ENCODE results near the gene DCST2. TPM values are rescaled to one million over a fixed set of nuclear protein-coding genes. Genes with fewer than 3 reads are reported as not detected.

DCST2 gene
- polyA plus RNA-seq, 1 donor from 2014 or later: 1.8 TPM

DNA sequence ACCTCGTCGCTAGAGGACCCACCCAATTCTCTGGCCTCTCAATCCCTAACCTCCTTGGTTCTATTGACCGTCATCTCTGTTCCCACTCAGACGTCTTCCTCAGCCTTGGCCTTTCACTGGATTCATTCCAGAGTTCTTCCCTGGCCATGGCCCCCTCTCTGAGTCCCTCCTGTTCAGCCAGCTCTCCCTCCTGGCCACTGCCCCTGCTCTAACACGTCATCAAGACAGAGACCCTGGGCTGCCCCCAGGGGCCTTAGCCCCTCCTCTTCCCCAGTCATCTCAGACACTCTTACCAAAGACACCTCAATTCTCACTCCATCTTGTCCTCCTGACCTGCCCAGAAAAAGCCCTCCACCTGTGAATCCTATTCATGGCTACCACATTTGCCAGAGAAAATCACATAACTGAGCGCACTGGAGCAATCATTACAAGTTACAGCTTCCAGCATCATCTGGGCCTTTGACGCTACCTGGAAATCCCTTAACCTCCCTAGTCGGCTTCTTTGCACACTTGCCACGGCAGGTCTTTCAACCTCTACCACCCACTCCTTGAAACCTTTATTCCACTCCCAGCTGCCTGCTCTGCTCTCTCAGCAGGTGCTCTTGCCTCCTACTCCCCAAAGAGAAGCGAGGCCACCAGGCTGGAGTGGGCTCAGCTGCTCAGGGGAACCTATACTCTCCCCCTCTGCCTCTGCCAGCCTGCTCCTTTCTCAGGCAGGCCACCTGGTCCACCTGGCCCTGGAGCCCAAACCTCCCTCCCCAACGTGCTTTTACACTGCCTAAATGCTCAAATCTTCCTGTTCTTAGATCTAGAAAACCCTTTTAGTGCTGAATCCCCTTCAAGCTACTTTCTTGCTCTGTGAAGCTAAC is 14.0 kb downstream of the DCST2 start:
- Histone ChIP-seq H4K20me1 (ENCODE audit: insufficient read depth) (no peaks in the 10 kb centered on the region), H3K9me3 (ENCODE audit: low read length) (no peaks in the 10 kb centered on the region), H3K27me3 (ENCODE audit: insufficient read depth, low read depth, low read length) (no peaks in the 10 kb centered on the region), H3K79me2 (replicated peaks; ENCODE audit: insufficient read depth, low read length) (no peaks in the 10 kb centered on the region), H3K9me2 (ENCODE audit: insufficient read depth, low read length) (no peaks in the 10 kb centered on the region), H3K36me3 (ENCODE audit: insufficient read depth, low read length) (no peaks in the 10 kb centered on the region), H3F3A (ENCODE audit: insufficient read depth, low read length, poor library complexity, severe bottlenecking) (no peaks in the 10 kb centered on the region), H3K27ac (ENCODE audit: low read length) (no peak overlapping the region), H3K4me2 (ENCODE audit: low read length) (no peak overlapping the region), H3K4me3 (ENCODE audit: low read length) (no peak overlapping the region), H2AFZ (ENCODE audit: low read depth, low read length) (no peak overlapping the region), H3K9ac (ENCODE audit: low read length) (no peak overlapping the region)
- TF ChIP-seq REST (IDR thresholded peaks at IDR 0.05; ENCODE audit: borderline replicate concordance) (no peak), EZH2 (IDR thresholded peaks at IDR 0.05; ENCODE audit: borderline replicate concordance, insufficient read depth, low read length, poor library complexity, severe bottlenecking) (no peak), MXI1 (conservative IDR thresholded peaks at IDR 0.05; ENCODE audit: poor library complexity, severe bottlenecking) (no peak), POLR2AphosphoS5 (IDR thresholded peaks at IDR 0.05) (no peak), EP300 (conservative IDR thresholded peaks at IDR 0.05; ENCODE audit: poor library complexity, severe bottlenecking) (no peak), RAD21 (conservative IDR thresholded peaks at IDR 0.05) (no peak), TAF1 (IDR thresholded peaks at IDR 0.05; ENCODE audit: low read depth) (no peak), SMC3 (conservative IDR thresholded peaks at IDR 0.05; ENCODE audit: poor library complexity) (no peak)
- TF ChIP-seq, protein P1, sequence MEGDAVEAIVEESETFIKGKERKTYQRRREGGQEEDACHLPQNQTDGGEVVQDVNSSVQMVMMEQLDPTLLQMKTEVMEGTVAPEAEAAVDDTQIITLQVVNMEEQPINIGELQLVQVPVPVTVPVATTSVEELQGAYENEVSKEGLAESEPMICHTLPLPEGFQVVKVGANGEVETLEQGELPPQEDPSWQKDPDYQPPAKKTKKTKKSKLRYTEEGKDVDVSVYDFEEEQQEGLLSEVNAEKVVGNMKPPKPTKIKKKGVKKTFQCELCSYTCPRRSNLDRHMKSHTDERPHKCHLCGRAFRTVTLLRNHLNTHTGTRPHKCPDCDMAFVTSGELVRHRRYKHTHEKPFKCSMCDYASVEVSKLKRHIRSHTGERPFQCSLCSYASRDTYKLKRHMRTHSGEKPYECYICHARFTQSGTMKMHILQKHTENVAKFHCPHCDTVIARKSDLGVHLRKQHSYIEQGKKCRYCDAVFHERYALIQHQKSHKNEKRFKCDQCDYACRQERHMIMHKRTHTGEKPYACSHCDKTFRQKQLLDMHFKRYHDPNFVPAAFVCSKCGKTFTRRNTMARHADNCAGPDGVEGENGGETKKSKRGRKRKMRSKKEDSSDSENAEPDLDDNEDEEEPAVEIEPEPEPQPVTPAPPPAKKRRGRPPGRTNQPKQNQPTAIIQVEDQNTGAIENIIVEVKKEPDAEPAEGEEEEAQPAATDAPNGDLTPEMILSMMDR (IDR thresholded peaks at IDR 0.05; ENCODE audit: poor library complexity, severe bottlenecking): no peak

DNA sequence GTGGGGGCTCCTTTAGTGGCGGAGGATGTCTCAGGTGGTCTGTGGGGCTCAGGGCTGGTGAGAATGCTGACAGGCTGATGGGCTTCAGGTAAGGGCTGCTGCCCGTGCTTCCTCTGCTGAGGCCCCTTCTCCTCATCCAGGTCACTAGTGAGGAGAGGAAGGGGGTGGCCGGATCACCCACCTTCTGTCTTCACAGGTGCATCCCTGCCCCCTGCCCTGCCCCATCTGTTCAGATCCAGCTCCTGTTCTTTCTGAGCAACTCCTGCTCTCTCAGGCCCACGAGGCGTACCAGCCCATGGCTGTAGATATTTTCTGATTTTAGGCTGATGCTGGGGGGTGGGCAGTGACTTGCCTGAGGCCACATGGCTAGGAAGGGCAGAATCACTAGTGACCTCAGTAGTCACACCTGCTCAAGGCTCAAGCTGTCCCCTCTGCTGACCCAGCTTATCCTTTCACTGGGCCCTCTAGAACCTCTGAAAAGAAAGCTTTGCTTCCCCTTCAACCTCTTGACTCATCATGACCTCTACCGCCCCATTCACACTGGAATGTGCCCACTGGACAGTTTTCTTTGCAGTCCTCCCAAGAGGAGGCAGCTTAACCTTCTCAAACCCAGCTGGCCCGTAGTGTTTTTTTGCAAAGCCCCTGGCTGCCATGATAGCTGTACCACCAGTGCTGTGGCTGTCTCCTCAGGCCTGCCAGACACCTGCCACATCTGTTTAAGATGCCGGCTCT is 14.8 kb downstream of the DCST2 start:
- Histone ChIP-seq H3K4me2 (ENCODE audit: low read length) (no peak overlapping the region), H3K9me3 (ENCODE audit: low read length) (no peaks in the 10 kb centered on the region), H2AFZ (ENCODE audit: low read depth, low read length) (no peak overlapping the region), H3F3A (ENCODE audit: insufficient read depth, low read length, poor library complexity, severe bottlenecking) (no peaks in the 10 kb centered on the region), H3K79me2 (replicated peaks; ENCODE audit: insufficient read depth, low read length) (no peaks in the 10 kb centered on the region), H4K20me1 (ENCODE audit: insufficient read depth) (no peaks in the 10 kb centered on the region), H3K4me3 (ENCODE audit: low read length) (no peak overlapping the region), H3K27me3 (ENCODE audit: insufficient read depth, low read depth, low read length) (no peaks in the 10 kb centered on the region), H3K9ac (ENCODE audit: low read length) (no peak overlapping the region), H3K27ac (ENCODE audit: low read length) (no peak overlapping the region), H3K36me3 (ENCODE audit: insufficient read depth, low read length) (no peaks in the 10 kb centered on the region), H3K9me2 (ENCODE audit: insufficient read depth, low read length) (no peaks in the 10 kb centered on the region)
- TF ChIP-seq, protein P1 (IDR thresholded peaks at IDR 0.05; ENCODE audit: poor library complexity, severe bottlenecking): no peak
- TF ChIP-seq REST (IDR thresholded peaks at IDR 0.05; ENCODE audit: borderline replicate concordance): no peak
- TF ChIP-seq RAD21 (conservative IDR thresholded peaks at IDR 0.05): no peak
- no peak for TF ChIP-seq EZH2 (IDR thresholded peaks at IDR 0.05; ENCODE audit: borderline replicate concordance, insufficient read depth, low read length, poor library complexity, severe bottlenecking)
- TF ChIP-seq TAF1 (IDR thresholded peaks at IDR 0.05; ENCODE audit: low read depth): no peak
- TF ChIP-seq EP300 (conservative IDR thresholded peaks at IDR 0.05; ENCODE audit: poor library complexity, severe bottlenecking): no peak
- TF ChIP-seq POLR2AphosphoS5 (IDR thresholded peaks at IDR 0.05): no peak
- TF ChIP-seq SMC3 (conservative IDR thresholded peaks at IDR 0.05; ENCODE audit: poor library complexity): no peak
- no peak for TF ChIP-seq MXI1 (conservative IDR thresholded peaks at IDR 0.05; ENCODE audit: poor library complexity, severe bottlenecking)

Measured in neural cell (in vitro differentiated cells).